ENCODE data around the gene DENND1A. TPM values are rescaled to one million over a fixed set of nuclear protein-coding genes. Genes with fewer than 3 reads are reported as not detected.

DENND1A gene
- total and polyA plus RNA-seq, 7 donors: 12.8 to 33.2 (median 19.2) TPM

DNA sequence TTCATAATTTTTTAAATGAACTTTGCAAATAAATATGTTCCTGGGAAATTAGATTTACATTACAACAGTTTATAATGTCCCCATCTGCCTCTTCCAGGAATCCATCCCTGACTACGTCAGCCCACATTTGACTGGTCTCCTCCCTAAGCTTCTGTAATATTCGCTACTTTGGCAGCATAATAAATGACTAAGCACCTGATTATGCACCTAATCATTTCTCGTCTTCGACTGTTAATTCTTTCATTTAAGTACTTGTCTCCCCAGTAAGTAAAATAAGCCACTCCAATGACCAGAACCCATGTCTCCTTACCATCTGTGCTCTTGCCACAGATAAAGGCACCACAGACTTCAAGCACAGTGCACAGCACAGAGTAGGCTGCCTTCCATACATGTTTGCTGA is 122.7 kb downstream of the DENND1A start:
- Histone ChIP-seq H3K27ac (no peak overlapping the region), H3K9me3 (no peaks in the 10 kb centered on the region), H3K27me3 (no peaks in the 10 kb centered on the region), H3K4me3 (no peak overlapping the region), H3K4me1 (no peaks in the 10 kb centered on the region), H3K36me3 (no peaks in the 10 kb centered on the region)
- TF ChIP-seq POLR2AphosphoS5 (IDR thresholded peaks at IDR 0.05) (no peak), EP300 (IDR thresholded peaks at IDR 0.05) (no peak), POLR2A (IDR thresholded peaks at IDR 0.05) (no peak)
- TF ChIP-seq, protein P1, sequence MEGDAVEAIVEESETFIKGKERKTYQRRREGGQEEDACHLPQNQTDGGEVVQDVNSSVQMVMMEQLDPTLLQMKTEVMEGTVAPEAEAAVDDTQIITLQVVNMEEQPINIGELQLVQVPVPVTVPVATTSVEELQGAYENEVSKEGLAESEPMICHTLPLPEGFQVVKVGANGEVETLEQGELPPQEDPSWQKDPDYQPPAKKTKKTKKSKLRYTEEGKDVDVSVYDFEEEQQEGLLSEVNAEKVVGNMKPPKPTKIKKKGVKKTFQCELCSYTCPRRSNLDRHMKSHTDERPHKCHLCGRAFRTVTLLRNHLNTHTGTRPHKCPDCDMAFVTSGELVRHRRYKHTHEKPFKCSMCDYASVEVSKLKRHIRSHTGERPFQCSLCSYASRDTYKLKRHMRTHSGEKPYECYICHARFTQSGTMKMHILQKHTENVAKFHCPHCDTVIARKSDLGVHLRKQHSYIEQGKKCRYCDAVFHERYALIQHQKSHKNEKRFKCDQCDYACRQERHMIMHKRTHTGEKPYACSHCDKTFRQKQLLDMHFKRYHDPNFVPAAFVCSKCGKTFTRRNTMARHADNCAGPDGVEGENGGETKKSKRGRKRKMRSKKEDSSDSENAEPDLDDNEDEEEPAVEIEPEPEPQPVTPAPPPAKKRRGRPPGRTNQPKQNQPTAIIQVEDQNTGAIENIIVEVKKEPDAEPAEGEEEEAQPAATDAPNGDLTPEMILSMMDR (IDR thresholded peaks at IDR 0.05): no peak
- no peak for DNase-seq
- intact Hi-C loops (cut with DNase I): no loop called here
- 95 to 97% methylated on average over 4 of the region's 4 CpGs for WGBS, 2 donors

DNA sequence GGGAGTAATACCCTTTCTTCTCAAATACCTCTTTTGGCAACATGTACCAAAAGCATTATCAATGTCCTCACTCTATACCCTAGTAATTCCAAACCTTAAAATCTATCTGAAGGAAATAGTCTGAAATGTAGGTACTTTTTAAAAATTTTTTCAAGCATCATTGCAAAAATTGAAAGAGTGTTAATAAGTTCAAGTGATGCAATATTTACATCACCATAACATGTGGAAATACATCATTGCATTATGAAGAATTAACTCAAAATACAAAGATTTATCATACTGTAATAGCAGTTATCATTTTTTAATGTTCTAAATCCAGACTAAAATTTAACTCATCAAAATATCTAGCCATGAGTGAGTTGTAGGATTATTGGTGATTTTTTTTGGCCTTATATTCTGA is 123.1 kb downstream of the DENND1A start:
- DNase-seq: no peak
- H3K9me3 ChIP-seq: no peaks in the 10 kb centered on the region
- H3K4me1 ChIP-seq: no peaks in the 10 kb centered on the region
- TF ChIP-seq EP300 (IDR thresholded peaks at IDR 0.05) (no peak), POLR2A (IDR thresholded peaks at IDR 0.05) (no peak), POLR2AphosphoS5 (IDR thresholded peaks at IDR 0.05) (no peak)
- TF ChIP-seq, protein P1 (IDR thresholded peaks at IDR 0.05): no peak
- intact Hi-C loops (cut with DNase I): no loop called here
- no peaks in the 10 kb centered on the region for H3K27me3 ChIP-seq
- H3K36me3 ChIP-seq: no peaks in the 10 kb centered on the region
- no peak overlapping the region for H3K4me3 ChIP-seq
- H3K27ac ChIP-seq: no peak overlapping the region

DNA sequence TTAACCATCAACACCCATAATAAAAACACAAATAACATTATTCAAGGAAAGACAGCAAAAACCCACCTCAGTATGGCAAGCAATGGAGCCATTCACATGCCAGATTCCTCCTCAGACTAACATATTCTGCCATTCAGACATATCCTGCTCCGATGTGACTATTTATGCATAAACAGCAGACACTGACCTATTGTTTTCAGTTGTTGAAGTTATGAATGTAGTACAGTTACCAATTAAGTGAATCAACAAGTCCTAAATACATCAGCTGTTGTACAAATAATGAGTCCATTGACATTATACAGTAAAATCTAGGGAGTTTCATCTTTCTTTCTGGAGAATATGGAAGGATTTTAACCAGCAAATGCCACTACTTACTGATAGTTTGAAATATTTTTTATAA is 131.7 kb downstream of the DENND1A start:
- no peaks in the 10 kb centered on the region for H3K27me3 ChIP-seq
- intact Hi-C loops (cut with DNase I): no loop called here
- no peaks in the 10 kb centered on the region for H3K9me3 ChIP-seq
- TF ChIP-seq EP300 (IDR thresholded peaks at IDR 0.05) (no peak), POLR2AphosphoS5 (IDR thresholded peaks at IDR 0.05) (no peak), POLR2A (IDR thresholded peaks at IDR 0.05) (no peak)
- TF ChIP-seq, protein P1 (IDR thresholded peaks at IDR 0.05): no peak
- H3K36me3 ChIP-seq: no peaks in the 10 kb centered on the region
- no peak overlapping the region for H3K27ac ChIP-seq
- no peak overlapping the region for H3K4me3 ChIP-seq
- WGBS, 2 donors: 91 to 92% methylated on average over 1 of the region's 1 CpG
- DNase-seq: no peak
- H3K4me1 ChIP-seq: no peaks in the 10 kb centered on the region

DNA sequence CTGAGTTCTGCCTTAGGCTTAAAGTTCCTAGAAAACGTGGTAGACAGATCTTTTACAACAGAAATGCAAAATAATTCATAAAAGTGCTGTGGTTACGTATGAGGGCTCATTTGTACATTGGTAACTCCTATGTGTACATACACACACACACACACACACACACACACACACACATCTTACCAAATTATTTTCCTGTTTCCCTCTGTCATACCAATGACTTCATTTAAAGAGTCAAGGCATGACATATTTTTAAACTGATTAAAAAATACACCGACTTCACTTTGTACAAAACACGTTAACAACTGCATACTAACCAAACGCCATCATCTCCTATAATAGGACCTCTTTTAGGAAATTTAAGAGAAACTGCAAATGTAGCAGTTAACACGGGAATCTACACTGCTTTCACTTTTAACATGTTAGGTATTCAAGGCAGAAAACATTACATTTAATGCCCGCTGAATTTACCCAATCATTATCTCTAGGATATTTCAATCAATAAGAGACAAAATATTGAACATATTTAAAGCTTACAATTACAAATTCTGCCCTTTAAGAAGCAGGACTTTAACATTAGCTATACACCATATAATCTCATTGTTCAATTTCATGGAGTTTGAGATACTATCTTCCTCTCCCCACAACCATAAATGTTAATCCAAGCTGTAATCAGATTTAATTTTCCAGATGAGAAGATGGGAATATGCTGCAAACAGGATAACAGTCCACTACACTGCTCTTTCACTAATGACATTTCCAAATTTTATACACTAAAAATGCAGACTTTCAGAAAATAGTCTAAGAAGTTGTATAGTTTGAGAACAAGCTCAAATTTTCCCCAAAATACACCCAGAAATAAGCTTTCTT is 133.1 kb downstream of the DENND1A start:
- intact Hi-C loops (cut with DNase I): no loop called here
- H3K27me3 ChIP-seq: no peaks in the 10 kb centered on the region
- H3K4me1 ChIP-seq: no peaks in the 10 kb centered on the region
- no peaks in the 10 kb centered on the region for H3K36me3 ChIP-seq
- no peak for DNase-seq
- H3K27ac ChIP-seq: no peak overlapping the region
- no peaks in the 10 kb centered on the region for H3K9me3 ChIP-seq
- no peak for TF ChIP-seq EP300 (IDR thresholded peaks at IDR 0.05)
- TF ChIP-seq POLR2A (IDR thresholded peaks at IDR 0.05): no peak
- no peak for TF ChIP-seq POLR2AphosphoS5 (IDR thresholded peaks at IDR 0.05)
- TF ChIP-seq, protein P1 (IDR thresholded peaks at IDR 0.05): no peak
- 64 to 82% methylated on average over 7 of the region's 7 CpGs for WGBS, 2 donors
- no peak overlapping the region for H3K4me3 ChIP-seq
